Measurements from ENCODE around the gene MEGF6. TPM values are rescaled to one million over a fixed set of nuclear protein-coding genes. Genes with fewer than 3 reads are reported as not detected.

MEGF6 gene
- total and polyA plus RNA-seq, 9 of the 15 experiments (the other 6 are each of a cell fraction or from before 2014, with no cell fraction given): 0.03 to 1.7 (median 0.24) TPM; not detected in 3

GRCh38 chr1:3442901-3443300, 168.4 kb downstream of the MEGF6 start:
- POLR2A ChIA-PET: interaction anchor here (0.8 kb wide), 1 partner anchor 92 kb away, joined by 3 read pairs; no protein-coding TSS in a partner anchor
- TF ChIP-seq SRSF1 (IDR thresholded peaks at IDR 0.05; ENCODE audit: low read depth, low read length): no peak
- TF ChIP-seq, protein P1, sequence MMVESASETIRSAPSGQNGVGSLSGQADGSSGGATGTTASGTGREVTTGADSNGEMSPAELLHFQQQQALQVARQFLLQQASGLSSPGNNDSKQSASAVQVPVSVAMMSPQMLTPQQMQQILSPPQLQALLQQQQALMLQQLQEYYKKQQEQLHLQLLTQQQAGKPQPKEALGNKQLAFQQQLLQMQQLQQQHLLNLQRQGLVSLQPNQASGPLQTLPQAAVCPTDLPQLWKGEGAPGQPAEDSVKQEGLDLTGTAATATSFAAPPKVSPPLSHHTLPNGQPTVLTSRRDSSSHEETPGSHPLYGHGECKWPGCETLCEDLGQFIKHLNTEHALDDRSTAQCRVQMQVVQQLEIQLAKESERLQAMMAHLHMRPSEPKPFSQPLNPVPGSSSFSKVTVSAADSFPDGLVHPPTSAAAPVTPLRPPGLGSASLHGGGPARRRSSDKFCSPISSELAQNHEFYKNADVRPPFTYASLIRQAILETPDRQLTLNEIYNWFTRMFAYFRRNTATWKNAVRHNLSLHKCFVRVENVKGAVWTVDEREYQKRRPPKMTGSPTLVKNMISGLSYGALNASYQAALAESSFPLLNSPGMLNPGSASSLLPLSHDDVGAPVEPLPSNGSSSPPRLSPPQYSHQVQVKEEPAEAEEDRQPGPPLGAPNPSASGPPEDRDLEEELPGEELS (CRISPR knock-in tag; IDR thresholded peaks at IDR 0.05; ENCODE audit: borderline replicate concordance): no peak
- TF ChIP-seq RBM14 (IDR thresholded peaks at IDR 0.05; ENCODE audit: borderline replicate concordance, insufficient read depth, low read depth, low read length): no peak
- TF ChIP-seq ARID3B (CRISPR knock-in tag; IDR thresholded peaks at IDR 0.05; ENCODE audit: borderline replicate concordance): no peak
- no peak for TF ChIP-seq MGA (IDR thresholded peaks at IDR 0.05)

More at GRCh38 chr1:3442901-3443300, 168.4 kb downstream of the MEGF6 start:
- Histone ChIP-seq H3K27me3 (ENCODE audit: control insufficient read depth in 2 of 2, insufficient read depth in 2 of 2, low read length in 2 of 2) (peaks cover 28 to 54% of the 10 kb centered on the region in 2 experiments; a peak in 4 of 5 replicates), H3K4me3 (no peak overlapping the region), H3K79me2 (ENCODE audit: control insufficient read depth, insufficient read depth, low read length) (no peaks in the 10 kb centered on the region), H3K27ac (ENCODE audit: extremely low read depth, low read depth, low read length) (no peak overlapping the region), H4K20me1 (replicated peaks; ENCODE audit: control insufficient read depth, insufficient read depth, low read length) (peaks cover 3% of the 10 kb centered on the region; the same call in 1 of the 2 replicates), H3K9ac (ENCODE audit: insufficient read depth in 1 of 2, low read depth in 2 of 2, low read length in 2 of 2) (no peak overlapping the region), H3K9me3 (replicated peaks; ENCODE audit: control insufficient read depth, insufficient read depth, low read depth, low read length) (no peaks in the 10 kb centered on the region), H3K4me2 (ENCODE audit: insufficient read depth, low read length) (no peak overlapping the region), H3K4me1 (replicated peaks in 1 of 2; ENCODE audit: control insufficient read depth in 2 of 2, insufficient read depth in 2 of 2, low read length in 2 of 2) (no peaks in the 10 kb centered on the region), H3K36me3 (ENCODE audit: control insufficient read depth, insufficient read depth, low read length) (no peaks in the 10 kb centered on the region), H2AFZ (ENCODE audit: low read depth, low read length) (no peak overlapping the region), H3K9me1 (ENCODE audit: control insufficient read depth, insufficient read depth, low read length) (no peaks in the 10 kb centered on the region)
- CTCF ChIA-PET (ENCODE audit: low intra/inter-chr PET ratio): no interaction called here
- in situ Hi-C loops (cut with MboI) (loop anchor here (5.0 kb wide), 1 partner anchor 179 kb away; no protein-coding TSS in a partner anchor), intact Hi-C loops (cut with micrococcal nuclease) (no loop called here)
- ATAC-seq (no peak), FAIRE-seq (no peak), DNase-seq (ENCODE audit: extremely low read depth in 1 of 4, low spot score in 3 of 4) (no peak)
- WGBS (ENCODE audit: insufficient coverage, low coverage, missing lambda C conversion rate): 0% methylated on average over 12 of the region's 12 CpGs
- BruUV-seq (replicated peaks): no TSS peak

Data from K562 (cell line).